ENCODE data around the gene RANGRF.

Gene RANGRF

GRCh38 chr17:8318010-8318935, 29.8 kb downstream of the RANGRF start:
- Mint-ChIP-seq H3K27ac (no peak overlapping the region), H3K9me3 (no peaks in the 10 kb centered on the region), H3K4me1 (no peaks in the 10 kb centered on the region), H3K4me3 (no peak overlapping the region), H3K36me3 (no peaks in the 10 kb centered on the region)
- DNase-seq (ENCODE audit: low spot score in 2 of 2) = no peak
- no peak for ATAC-seq

GRCh38 chr17:8320262-8320661, 31.8 kb downstream of the RANGRF start:
- DNase-seq (ENCODE audit: low spot score in 2 of 2) = no peak
- Mint-ChIP-seq H3K9me3 (no peaks in the 10 kb centered on the region), H3K4me1 (no peaks in the 10 kb centered on the region), H3K4me3 (no peak overlapping the region), H3K27ac (no peak overlapping the region), H3K36me3 (peaks cover 6% of the 10 kb centered on the region)
- ATAC-seq = no peak

GRCh38 chr17:8320990-8321389, 32.5 kb downstream of the RANGRF start:
- ATAC-seq (no peak), DNase-seq (ENCODE audit: low spot score in 2 of 2) (no peak)
- Mint-ChIP-seq H3K4me3 (no peak overlapping the region), H3K36me3 (peaks cover 6% of the 10 kb centered on the region), H3K4me1 (peaks cover under 1% of the 10 kb centered on the region), H3K9me3 (no peaks in the 10 kb centered on the region), H3K27ac (no peak overlapping the region)

- peaks cover 6% of the 10 kb centered on the region for H3K36me3 Mint-ChIP-seq
- H3K4me1 Mint-ChIP-seq = peaks cover 9% of the 10 kb centered on the region
- ATAC-seq (no peak), DNase-seq (ENCODE audit: low spot score in 2 of 2) (no peak)
- no peaks in the 10 kb centered on the region for H3K9me3 Mint-ChIP-seq
- no peak overlapping the region for H3K27ac Mint-ChIP-seq
- no peak overlapping the region for H3K4me3 Mint-ChIP-seq
These were observed 33.6 kb downstream of the RANGRF start for GRCh38 chr17:8322061-8322460.

GRCh38 chr17:8324132-8324531, 35.7 kb downstream of the RANGRF start:
- H3K27ac Mint-ChIP-seq = no peak overlapping the region
- no peaks in the 10 kb centered on the region for H3K9me3 Mint-ChIP-seq
- H3K36me3 Mint-ChIP-seq = peaks cover 6% of the 10 kb centered on the region
- peaks cover 9% of the 10 kb centered on the region for H3K4me1 Mint-ChIP-seq
- no peak overlapping the region for H3K4me3 Mint-ChIP-seq
- ATAC-seq = no peak
- no peak for DNase-seq (ENCODE audit: low spot score in 2 of 2)

- no peak overlapping the region for H3K4me3 Mint-ChIP-seq
- H3K9me3 Mint-ChIP-seq = no peaks in the 10 kb centered on the region
- no peak for DNase-seq (ENCODE audit: low spot score in 2 of 2)
- no peak for ATAC-seq
- peaks cover 9% of the 10 kb centered on the region for H3K4me1 Mint-ChIP-seq
- peaks cover 6% of the 10 kb centered on the region for H3K36me3 Mint-ChIP-seq
- no peak overlapping the region for H3K27ac Mint-ChIP-seq
These were observed 36.5 kb downstream of the RANGRF start for GRCh38 chr17:8324923-8325322.

GRCh38 chr17:8326511-8327302, 38.2 kb downstream of the RANGRF start:
- no peak overlapping the region for H3K27ac Mint-ChIP-seq
- peaks cover 6% of the 10 kb centered on the region for H3K36me3 Mint-ChIP-seq
- H3K4me3 Mint-ChIP-seq = peak overlapping the region; percentile 72
- H3K9me3 Mint-ChIP-seq = no peaks in the 10 kb centered on the region
- ATAC-seq (peak; percentile 75), DNase-seq (ENCODE audit: low spot score in 2 of 2) (peak; percentile 7 to 59)
- H3K4me1 Mint-ChIP-seq = peaks cover 9% of the 10 kb centered on the region

- ATAC-seq = no peak
- Mint-ChIP-seq H3K9me3 (no peaks in the 10 kb centered on the region), H3K4me3 (peak overlapping the region; percentile 72), H3K36me3 (peaks cover 6% of the 10 kb centered on the region), H3K4me1 (peaks cover 9% of the 10 kb centered on the region), H3K27ac (no peak overlapping the region)
- DNase-seq (ENCODE audit: low spot score in 2 of 2) = no peak
These were observed 38.8 kb downstream of the RANGRF start for GRCh38 chr17:8327303-8327649.

- Mint-ChIP-seq H3K4me3 (no peak overlapping the region), H3K27ac (no peak overlapping the region), H3K36me3 (no peaks in the 10 kb centered on the region), H3K9me3 (no peaks in the 10 kb centered on the region), H3K4me1 (no peaks in the 10 kb centered on the region)
- ATAC-seq = no peak
- DNase-seq (ENCODE audit: low spot score in 2 of 2) = no peak
These were observed 43.7 kb downstream of the RANGRF start for GRCh38 chr17:8332128-8332527.

GRCh38 chr17:8332688-8333087, 44.2 kb downstream of the RANGRF start:
- Mint-ChIP-seq H3K27ac (no peak overlapping the region), H3K4me3 (no peak overlapping the region), H3K4me1 (peaks cover 2% of the 10 kb centered on the region), H3K9me3 (no peaks in the 10 kb centered on the region), H3K36me3 (no peaks in the 10 kb centered on the region)
- DNase-seq (ENCODE audit: low spot score in 2 of 2) (no peak), ATAC-seq (no peak)

GRCh38 chr17:8333281-8333680, 44.8 kb downstream of the RANGRF start:
- DNase-seq (ENCODE audit: low spot score in 2 of 2) (no peak), ATAC-seq (no peak)
- peaks cover 8% of the 10 kb centered on the region for H3K4me1 Mint-ChIP-seq
- H3K27ac Mint-ChIP-seq = no peak overlapping the region
- H3K36me3 Mint-ChIP-seq = no peaks in the 10 kb centered on the region
- no peaks in the 10 kb centered on the region for H3K9me3 Mint-ChIP-seq
- H3K4me3 Mint-ChIP-seq = no peak overlapping the region

GRCh38 chr17:8337802-8338752, 49.6 kb downstream of the RANGRF start:
- H3K27ac Mint-ChIP-seq = no peak overlapping the region
- H3K4me1 Mint-ChIP-seq = peaks cover 15% of the 10 kb centered on the region
- H3K9me3 Mint-ChIP-seq = no peaks in the 10 kb centered on the region
- H3K36me3 Mint-ChIP-seq = no peaks in the 10 kb centered on the region
- ATAC-seq (no peak), DNase-seq (ENCODE audit: low spot score in 2 of 2) (no peak)
- no peak overlapping the region for H3K4me3 Mint-ChIP-seq

- H3K27ac Mint-ChIP-seq = no peak overlapping the region
- ATAC-seq (peak; percentile 60), DNase-seq (ENCODE audit: low spot score in 2 of 2) (no peak)
- H3K4me1 Mint-ChIP-seq = peaks cover 15% of the 10 kb centered on the region
- H3K36me3 Mint-ChIP-seq = no peaks in the 10 kb centered on the region
- no peaks in the 10 kb centered on the region for H3K9me3 Mint-ChIP-seq
- H3K4me3 Mint-ChIP-seq = no peak overlapping the region
These were observed 50.3 kb downstream of the RANGRF start for GRCh38 chr17:8338753-8339140.

GRCh38 chr17:8339540-8339939, 51.1 kb downstream of the RANGRF start, which contains the start of gene ODF4:
Gene ODF4 (plus strand): TSS chr17:8339840. CDS start chr17:8340052, 212 bp downstream.
- H3K9me3 Mint-ChIP-seq = no peaks in the 10 kb centered on the region
- no peak within 1 kb of the TSS for H3K27ac Mint-ChIP-seq
- DNase-seq (ENCODE audit: low spot score in 2 of 2) (no peak), ATAC-seq (no peak)
- no peak within 1 kb of the TSS for H3K4me3 Mint-ChIP-seq
- no peaks in the 10 kb centered on the region for H3K36me3 Mint-ChIP-seq
- H3K4me1 Mint-ChIP-seq = peaks cover 15% of the 10 kb centered on the region
